Measurements from ENCODE around the gene NCKAP5L.
"Not testable (repeated sequence)": the region's sequence is repeated elsewhere in the genome, so short reads cannot be mapped to it uniquely, and the experiment has no call there.

DNA sequence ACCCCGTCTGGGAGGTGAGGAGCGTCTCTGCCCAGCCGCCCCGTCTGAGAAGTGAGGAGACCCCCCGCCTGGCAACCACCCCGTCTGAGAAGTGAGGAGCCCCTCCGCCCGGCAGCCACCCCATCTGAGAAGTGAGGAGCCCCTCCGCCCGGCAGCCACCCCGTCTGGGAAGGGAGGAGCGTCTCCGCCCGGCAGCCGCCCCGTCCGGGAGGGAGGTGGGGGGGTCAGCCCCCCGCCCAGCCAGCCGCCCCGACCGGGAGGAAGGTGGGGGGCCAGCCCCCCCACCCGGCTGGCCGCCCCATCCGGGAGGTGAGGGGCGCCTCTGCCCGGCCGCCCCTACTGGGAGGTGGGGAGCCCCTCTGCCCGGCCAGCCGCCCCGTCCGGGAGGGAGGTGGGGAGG lies 32.7 kb upstream of the NCKAP5L start:
- not testable (repeated sequence) for TF ChIP-seq CTCF (conservative IDR thresholded peaks at IDR 0.05; ENCODE audit: low read depth, low read length); EZH2 (IDR thresholded peaks at IDR 0.05; ENCODE audit: borderline replicate concordance, low read depth, low read length, poor library complexity, severe bottlenecking)
